Heart right ventricle (tissue), 16 donors: Measurements from ENCODE around the gene KRIT1. TPM values are rescaled to one million over a fixed set of nuclear protein-coding genes. Genes with fewer than 3 reads are reported as not detected.

Source experiments
- ATAC-seq, 8 donors: fragments of 200-7000 bp; cut with Tn5 transposase; one replicate each; pipeline ENCODE4 v1.9.1; 2020; ENCODE audit warnings: mild to moderate bottlenecking in 8 of 8, moderate library complexity in 8 of 8, moderate number of reproducible peaks in 1 of 8
- DNase-seq, 2 donors: peaks; one replicate each; pipeline ENCODE4 v3.0.0-alpha.2; 2020
- H3K27ac ChIP-seq, 10 donors: fragments of 200-600 bp; sonication (generic) in 2 of 10; one replicate each; pipeline versions ENCODE4 v1.5.0 to v1.8.0; 2020 to 2022; ENCODE audit warnings: mild to moderate bottlenecking in 3 of 10
- H3K27me3 ChIP-seq, 7 donors: fragments of 200-600 bp; one replicate each; pipeline ENCODE4 v1.8.0; 2021 to 2022; ENCODE audit warnings: mild to moderate bottlenecking in 2 of 7
- H3K36me3 ChIP-seq, 9 donors: fragments of 200-600 bp; sonication (generic) in 1 of 9; one replicate each; pipeline versions ENCODE4 v1.5.0 to v1.8.0; 2020 to 2022; ENCODE audit warnings: mild to moderate bottlenecking in 2 of 9
- H3K4me1 ChIP-seq, 9 donors: fragments of 200-600 bp; sonication (generic) in 1 of 9; one replicate each; pipeline versions ENCODE4 v1.5.0 to v1.8.0; 2020 to 2022; ENCODE audit warnings: mild to moderate bottlenecking in 4 of 9
- H3K4me3 ChIP-seq, 10 donors: fragments of 200-600 bp; sonication (generic) in 2 of 10; one replicate each; pipeline versions ENCODE4 v1.5.0 to v1.8.0; 2020 to 2022; ENCODE audit warnings: mild to moderate bottlenecking in 7 of 10, moderate library complexity in 2 of 10
- H3K9me3 ChIP-seq, 11 donors: fragments of 200-600 bp in 10 of 11; sonication (generic) in 2 of 11; one replicate each; pipeline versions ENCODE4 v1.5.0 to v1.8.0; 2013 to 2022; ENCODE audit warnings: mild to moderate bottlenecking in 2 of 11, control low read depth in 1 of 11, moderate library complexity in 1 of 11
- CTCF ChIP-seq, 9 donors: fragments of 200-600 bp; sonication (generic) in 2 of 9; IDR thresholded peaks; one replicate each; pipeline versions ENCODE4 v1.5.0 to v1.8.0; 2021 to 2022; ENCODE audit warnings: antibody characterized with exemption in 9 of 9, mild to moderate bottlenecking in 5 of 9, moderate library complexity in 1 of 9
- WGBS, 2 donors: extraction: QIAGEN DNeasy Blood & Tissue Kit; methylation state at CpG; one replicate each; pipeline ENCODE4 v1.1.7; 2013; ENCODE audit warnings: inconsistent platforms in 1 of 2; 5-methylcytosine and 5-hydroxymethylcytosine counted together
- intact Hi-C, 10 donors: fragments of 100-400 bp; cut with DNase I; formaldehyde crosslinking; loops; one replicate each; pipeline versions ENCODE4 v1.11.1 to v1.14.2; 2022
- microRNA-seq, 2 donors: library from miRNA; unstranded; fragments of <30 nt; microRNA quantifications; one replicate each; pipeline ENCODE4 v1.2.0, GENCODE V29; 2021
- polyA plus RNA-seq, 2 donors: library from polyadenylated mRNA; stranded (reverse); fragments of 200-250 nt; gene quantifications; one replicate each; pipeline ENCODE4 v1.2.3, GENCODE V29; 2013
- total RNA-seq, 10 donors: library from RNA; stranded (reverse); fragmentation: NEBNext Ultra II Directional in 3 of 10; extraction: Animal tissue kit (Norgen Biotek cat#: 25700) in 3 of 10; gene quantifications; one replicate each; pipeline versions ENCODE4 v1.2.1 to v1.2.4, GENCODE V29; 2021 to 2023
- donor health status: Arrhythmogenic right ventricular cardiomyopathy.
- donor health status: ischemic (EF 13 %, LVEDD 7.1; RV severe dilation, severe dysfunction).
- donor health status: healthy with polysubstance abuse.
- donor health status: DM: no; HTN: yes; CAD: no.
- donor health status: DM: no; HTN: no; CAD: no.
- donor health status: ischemic (EF 25% LVEDD 6.9; RV normal size, moderate dysfunction).
- donor health status: ischemic (EF 25% LVEDD 5.7; RV mildly dilated, moderate dysfunction).
- donor health status: healthy.
- donor health status: DM: yes; HTN: yes; CAD: no.
- donor health status: Ischemic cardiomyopathy.
- donor health status: ischemic (EF 35%, LVEDD 5.7; RV mildly dilated, moderate dysfunction).
- donor health status: nonischemic (EF 11% LVEDD 7.7; RV severe dilation, severe dysfunction).
- donor health status: DM: yes; HTN: yes; CAD: no.
- donor health status: PGD.
- donor health status: ischemic (EF 29% LVEDD 5.4; RV normal size, mild dysfunction).
- donor health status: nonischemic (EF 23%, LVEDD 6.1; RV moderate dilation, normal function).

The KRIT1 gene
- total and polyA plus RNA-seq, 12 donors = 12.0 to 40.8 (median 30.7) TPM

GRCh38 chr7:92150450-92151017 is 95.2 kb downstream of the KRIT1 start:
- ATAC-seq (no peak), DNase-seq (no peak)
- TF ChIP-seq CTCF (IDR thresholded peaks at IDR 0.05) = no peak
- 83 to 88% methylated on average over 1 of the region's 1 CpG for WGBS, 2 donors
- no peaks in the 10 kb centered on the region for H3K4me1 ChIP-seq
- no peaks in the 10 kb centered on the region for H3K9me3 ChIP-seq
- no peaks in the 10 kb centered on the region for H3K36me3 ChIP-seq
- no peak overlapping the region for H3K27ac ChIP-seq
- intact Hi-C loops = no loop called here
- H3K27me3 ChIP-seq = no peaks in the 10 kb centered on the region
- no peak overlapping the region for H3K4me3 ChIP-seq

GRCh38 chr7:92149736-92150239 is 95.9 kb downstream of the KRIT1 start:
- intact Hi-C loops = no loop called here
- no peak for ATAC-seq
- 95% methylated on average over 5 of the region's 5 CpGs for WGBS, 2 donors

More at GRCh38 chr7:92149736-92150239, 95.9 kb downstream of the KRIT1 start:
- Histone ChIP-seq H3K27me3 (no peaks in the 10 kb centered on the region), H3K4me1 (no peaks in the 10 kb centered on the region), H3K27ac (no peak overlapping the region), H3K36me3 (no peaks in the 10 kb centered on the region), H3K4me3 (no peak overlapping the region), H3K9me3 (no peaks in the 10 kb centered on the region)
- no peak for DNase-seq
- TF ChIP-seq CTCF (IDR thresholded peaks at IDR 0.05) = no peak

Small RNAs within 50 kb of the gene (microRNA-seq; reads per million reads assigned to microRNA genes)
- gene MIR1285-1 = 0 reads per million in 2 donors

Other genes with a start within 250 kb of the KRIT1 start
- 10 to 100 TPM; 20.3 to 45.5 (median 27.0) TPM for gene CYP51A1, start 111.4 kb downstream of the KRIT1 start, total RNA-seq
- 10 to 100 TPM in 1 of 2 donors, 1 to 10 TPM in 1; 5.8 to 22.1 TPM for gene CYP51A1, start 111.4 kb downstream of the KRIT1 start, polyA plus RNA-seq
- gene LRRD1, start 66.8 kb downstream of the KRIT1 start, total RNA-seq = under 1 TPM in 4 of 10 donors, not detected in 6; 0.08 to 0.18 (median 0.12) TPM
- gene LRRD1, start 66.8 kb downstream of the KRIT1 start, polyA plus RNA-seq = not detected
- gene ANKIB1, start 60 bp upstream of the KRIT1 start, total RNA-seq = 10 to 100 TPM; 28.7 to 71.0 (median 45.7) TPM
- 10 to 100 TPM in 1 of 2 donors, 1 to 10 TPM in 1; 5.5 to 11.2 TPM for gene ANKIB1, start 60 bp upstream of the KRIT1 start, polyA plus RNA-seq
- gene GATAD1, start 201.6 kb upstream of the KRIT1 start, total RNA-seq = 10 to 100 TPM; 10.0 to 16.8 (median 14.2) TPM
- 10 to 100 TPM; 10.0 to 25.2 TPM for gene GATAD1, start 201.6 kb upstream of the KRIT1 start, polyA plus RNA-seq
- gene ERVW-1, start 232.0 kb upstream of the KRIT1 start, total RNA-seq = not detected
- gene ERVW-1, start 232.0 kb upstream of the KRIT1 start, polyA plus RNA-seq = under 1 TPM in 1 of 2 donors, not detected in 1; 0.15 TPM